ENCODE measurements around the gene DDX1.

- TF ChIP-seq CTCF (IDR thresholded peaks at IDR 0.05; ENCODE audit: low read depth, low read length) = no peak
- no peak for TF ChIP-seq POLR2A (IDR thresholded peaks at IDR 0.05; ENCODE audit: extremely low read depth, insufficient read length)
- no peak for TF ChIP-seq MAX (IDR thresholded peaks at IDR 0.05; ENCODE audit: low read depth, low read length)
- no peak for TF ChIP-seq MYC (IDR thresholded peaks at IDR 0.05; ENCODE audit: low read depth, low read length)
Measured at GRCh38 chr2:15653806-15654726, 62.4 kb downstream of the DDX1 start.
